Right renal pelvis (tissue), 4 donors: ENCODE results near the gene ERMP1. TPM values are rescaled to one million over a fixed set of nuclear protein-coding genes. Genes with fewer than 3 reads are reported as not detected.
A peak's percentile ranks its signal among the peaks of the same experiment; 100 is the strongest.
"Not testable (repeated sequence)": the region's sequence is repeated elsewhere in the genome, so short reads cannot be mapped to it uniquely, and the experiment has no call there.

ENCODE experiments used
- DNase-seq, 4 donors: peaks; one replicate each; pipeline ENCODE4 v3.0.0-alpha.2; 2013; ENCODE audit warnings: low read depth in 4 of 4, low spot score in 3 of 4, missing footprints in 1 of 4
- polyA plus RNA-seq, 4 donors: library from polyadenylated mRNA; unstranded; fragments of 120-200 nt; gene quantifications; one replicate each; pipeline ENCODE4 v1.2.1, GENCODE V29; 2013; ENCODE audit not compliant: insufficient read length in 4 of 4

ERMP1 gene
- polyA plus RNA-seq, 4 donors = 48.3 to 60.7 (median 57.0) TPM

- DNase-seq = no peak
Observed at GRCh38 chr9:5825223-5825622, 7.7 kb downstream of the ERMP1 start.

GRCh38 chr9:5820425-5820824 is 12.5 kb downstream of the ERMP1 start:
- no peak for DNase-seq

GRCh38 chr9:5819174-5819573 is 13.7 kb downstream of the ERMP1 start:
- no peak for DNase-seq

- no peak for DNase-seq
Observed at GRCh38 chr9:5818424-5819142, 14.3 kb downstream of the ERMP1 start.

GRCh38 chr9:5817862-5818261 is 15.1 kb downstream of the ERMP1 start:
- DNase-seq = no peak

GRCh38 chr9:5815461-5815860 is 17.5 kb downstream of the ERMP1 start:
- DNase-seq = no peak

- no peak for DNase-seq
Observed at GRCh38 chr9:5813824-5814223, 19.1 kb downstream of the ERMP1 start.

- no peak for DNase-seq
Observed at GRCh38 chr9:5811751-5812150, 21.2 kb downstream of the ERMP1 start.

GRCh38 chr9:5805478-5805877 is 27.4 kb downstream of the ERMP1 start:
- DNase-seq = no peak

- DNase-seq = no peak
Observed at GRCh38 chr9:5801739-5802113, 31.2 kb downstream of the ERMP1 start.

- DNase-seq = peak in 1 of 4 donors; percentile 8
Observed at GRCh38 chr9:5800969-5801738, 31.8 kb downstream of the ERMP1 start.

- DNase-seq = not testable (repeated sequence)
Observed at GRCh38 chr9:5800378-5800777, 32.5 kb downstream of the ERMP1 start.

- DNase-seq = peak in 3 of 4 donors; percentile 20 to 31 (median 21)
Observed at GRCh38 chr9:5799314-5799713, 33.6 kb downstream of the ERMP1 start.

- DNase-seq = no peak
Observed at GRCh38 chr9:5798581-5798980, 34.3 kb downstream of the ERMP1 start.

GRCh38 chr9:5796298-5796697 is 36.6 kb downstream of the ERMP1 start:
- DNase-seq = no peak

GRCh38 chr9:5793812-5794211 is 39.1 kb downstream of the ERMP1 start:
- DNase-seq = no peak

GRCh38 chr9:5791870-5792269 is 41.0 kb downstream of the ERMP1 start:
- no peak for DNase-seq

- DNase-seq = no peak
Observed at GRCh38 chr9:5790923-5791322, 42.0 kb downstream of the ERMP1 start.

GRCh38 chr9:5789489-5789888 is 43.4 kb downstream of the ERMP1 start:
- no peak for DNase-seq

- DNase-seq = no peak
Observed at GRCh38 chr9:5787759-5788302, 45.1 kb downstream of the ERMP1 start.

GRCh38 chr9:5787220-5787619 is 45.7 kb downstream of the ERMP1 start:
- DNase-seq = no peak
